IMR-90 (cell line): ENCODE data around the gene KCNAB2. TPM values are rescaled to one million over a fixed set of nuclear protein-coding genes. Genes with fewer than 3 reads are reported as not detected.

Experiments
- ATAC-seq: fragments of 200-7000 bp; cut with Tn5 transposase; 2 replicates; pipeline ENCODE4 v1.9.1; 2020; ENCODE audit warnings: low read depth, mild to moderate bottlenecking, moderate library complexity
- BruUV-seq: library from RNA; stranded (reverse); fragments of 400-500 nt; replicated peaks from 2 replicates; lab custom pipeline; 2021; lab: Mats Ljungman, UMichigan
- CTCF ChIA-PET: fragments of 300-600 bp; formaldehyde crosslinking; extraction: SDS; loops from one replicate; lab custom pipeline; 2021; ENCODE audit warnings: antibody characterized with exemption; lab: Yijun Ruan, JAX
- POLR2A ChIA-PET: fragments of 300-600 bp; sonication (Branson Sonifier 250); formaldehyde crosslinking; loops from one replicate; lab custom pipeline; 2022; ENCODE audit warnings: antibody characterized with exemption; ENCODE audit not compliant: unreplicated experiment; lab: Charles Lee
- DNase-seq: peaks from one replicate; pipeline ENCODE4 v3.0.0; 2013
- H2AFZ ChIP-seq: replicated peaks from 2 replicates; pipeline ENCODE3; 2013; ENCODE audit warnings: low read length, mild to moderate bottlenecking; ENCODE audit not compliant: poor library complexity
- H2AK5ac ChIP-seq: 2 replicates; pipeline ENCODE4 v1.6.1; 2013; ENCODE audit warnings: low read depth, low read length, inconsistent platforms
- H2AK9ac ChIP-seq: replicated peaks from 2 replicates; pipeline ENCODE3; 2013; ENCODE audit warnings: mild to moderate bottlenecking, low read depth, low read length, moderate library complexity; ENCODE audit not compliant: poor library complexity
- H2BK120ac ChIP-seq: 2 replicates; pipeline ENCODE4 v1.6.1; 2013; ENCODE audit warnings: low read depth, low read length, inconsistent platforms
- H2BK15ac ChIP-seq: 3 replicates; pipeline ENCODE4 v1.6.1; 2013; ENCODE audit warnings: low read depth, low read length, inconsistent platforms
- H2BK20ac ChIP-seq: 2 replicates; pipeline ENCODE4 v1.6.1; 2013; ENCODE audit warnings: low read depth, mild to moderate bottlenecking, inconsistent platforms, low read length, moderate library complexity
- H2BK5ac ChIP-seq: 2 replicates; pipeline ENCODE4 v1.6.1; 2013; ENCODE audit warnings: mild to moderate bottlenecking, low read depth, low read length, inconsistent platforms; ENCODE audit not compliant: poor library complexity, severe bottlenecking
- H3K14ac ChIP-seq: replicated peaks from 2 replicates; pipeline ENCODE4 v1.6.1; 2013; ENCODE audit warnings: low read depth, low read length, inconsistent platforms
- H3K18ac ChIP-seq: 2 replicates; pipeline ENCODE4 v1.6.1; 2013; ENCODE audit warnings: low read depth, low read length, control low read depth
- H3K23ac ChIP-seq: 2 replicates; pipeline ENCODE4 v1.6.1; 2013; ENCODE audit warnings: low read depth, low read length, inconsistent platforms
- H3K27ac ChIP-seq: 2 replicates; pipeline ENCODE4 v1.5.1; 2013; ENCODE audit warnings: mild to moderate bottlenecking, control low read depth, low read length; ENCODE audit not compliant: insufficient read depth
- H3K27me3 ChIP-seq: 2 replicates; pipeline ENCODE4 v1.6.1; 2013; ENCODE audit warnings: low read length; ENCODE audit not compliant: control insufficient read depth, insufficient read depth
- H3K36me3 ChIP-seq: 2 replicates; pipeline ENCODE4 v1.6.1; 2013; ENCODE audit warnings: low read length, mixed read lengths; ENCODE audit not compliant: control insufficient read depth, insufficient read depth
- H3K4ac ChIP-seq: 2 replicates; pipeline ENCODE4 v1.6.1; 2013; ENCODE audit warnings: low read depth, low read length, inconsistent platforms
- H3K4me1 ChIP-seq: 2 replicates; pipeline ENCODE4 v1.6.1; 2013; ENCODE audit warnings: low read length, mixed read lengths; ENCODE audit not compliant: control insufficient read depth, insufficient read depth
- H3K4me2 ChIP-seq: 2 replicates; pipeline ENCODE4 v1.6.1; 2013; ENCODE audit warnings: low read depth, mild to moderate bottlenecking, control low read depth, low read length, moderate library complexity
- H3K4me3 ChIP-seq: 2 replicates; pipeline ENCODE4 v1.5.1; 2013; ENCODE audit warnings: low read depth, mild to moderate bottlenecking, control low read depth, low read length, moderate library complexity; ENCODE audit not compliant: insufficient read depth
- H3K56ac ChIP-seq: 2 replicates; pipeline ENCODE4 v1.6.1; 2013; ENCODE audit warnings: low read length, inconsistent platforms; ENCODE audit not compliant: insufficient read depth; ENCODE audit errors: extremely low read depth
- H3K79me1 ChIP-seq, 2 experiments: 2 replicates each; pipeline ENCODE4 v1.6.1; 2013; ENCODE audit warnings: low read length in 2 of 2, inconsistent platforms in 1 of 2, low read depth in 1 of 2
- H3K9ac ChIP-seq: 2 replicates; pipeline ENCODE4 v1.6.1; 2013; ENCODE audit warnings: low read depth, low read length, control low read depth
- H3K9me1 ChIP-seq: 2 replicates; pipeline ENCODE4 v1.6.1; 2013; ENCODE audit warnings: low read length, inconsistent platforms; ENCODE audit not compliant: insufficient read depth
- H3K9me3 ChIP-seq: 2 replicates; pipeline ENCODE4 v1.6.1; 2013; ENCODE audit warnings: low read length; ENCODE audit not compliant: control insufficient read depth, insufficient read depth
- H4K20me1 ChIP-seq: 2 replicates; pipeline ENCODE4 v1.6.1; 2013; ENCODE audit warnings: low read length, inconsistent platforms; ENCODE audit not compliant: insufficient read depth
- H4K5ac ChIP-seq: 2 replicates; pipeline ENCODE4 v1.6.1; 2013; ENCODE audit warnings: mild to moderate bottlenecking, low read depth, low read length, control low read depth
- H4K8ac ChIP-seq, 2 experiments: 2 replicates each; pipeline ENCODE4 v1.6.1; 2013; ENCODE audit warnings: low read depth in 2 of 2, low read length in 2 of 2, control low read depth in 1 of 2, inconsistent platforms in 1 of 2
- H4K91ac ChIP-seq: 2 replicates; pipeline ENCODE4 v1.6.1; 2013; ENCODE audit warnings: low read depth, low read length, inconsistent platforms; ENCODE audit not compliant: insufficient read depth
- FOS ChIP-seq: fragments of 150-350 bp; IDR thresholded peaks from 2 replicates; pipeline ENCODE4 v1.6.1; 2016; ENCODE audit warnings: low read depth, low read length
- MXI1 ChIP-seq: IDR thresholded peaks from 2 replicates; pipeline ENCODE4 v1.6.1; 2012; ENCODE audit warnings: low read depth, mild to moderate bottlenecking, low read length, moderate library complexity, borderline replicate concordance
- WGBS, 2 experiments: methylation state at CpG; one replicate each; pipeline versions ENCODE4 v1.1.5 to v1.1.7; 2013; ENCODE audit warnings: missing lambda C conversion rate in 2 of 2; ENCODE audit not compliant: insufficient read length in 1 of 2; ENCODE audit errors: extremely low coverage in 2 of 2; 5-methylcytosine and 5-hydroxymethylcytosine counted together
- dilution Hi-C: fragments of 300-500 bp; cut with HindIII; formaldehyde crosslinking; loops from one replicate; pipeline ENCODE4 v1.14.3; 2018; ENCODE audit warnings: low sequenced_read_pairs; ENCODE audit not compliant: unreplicated experiment
- in situ Hi-C: fragments of 300-500 bp; cut with MboI; formaldehyde crosslinking; loops from 3 replicates; pipeline ENCODE4 v1.14.3; 2019; ENCODE audit warnings: low sequenced_read_pairs, inconsistent platforms, mixed read lengths
- intact Hi-C: fragments of 100-400 bp; cut with micrococcal nuclease; formaldehyde crosslinking; loops from 2 replicates; pipeline ENCODE4 v1.10.0; 2022
- polyA plus RNA-seq, 3 experiments: library from polyadenylated mRNA; depleted of rRNA; stranded (reverse); fragments of >200 nt; gene quantifications; 2 replicates each; pipeline ENCODE4 v1.2.3, GENCODE V29; 2012; ENCODE audit warnings: low replicate concordance in 1 of 3
- total RNA-seq: library from RNA; depleted of rRNA; stranded (reverse); fragments of >200 nt; gene quantifications from 2 replicates; pipeline ENCODE4 v1.2.3, GENCODE V29; 2012

KCNAB2 gene
- total and polyA plus RNA-seq, 2 of the 4 experiments (the other 2 are of a cell fraction): 1.3 to 4.2 TPM

DNA sequence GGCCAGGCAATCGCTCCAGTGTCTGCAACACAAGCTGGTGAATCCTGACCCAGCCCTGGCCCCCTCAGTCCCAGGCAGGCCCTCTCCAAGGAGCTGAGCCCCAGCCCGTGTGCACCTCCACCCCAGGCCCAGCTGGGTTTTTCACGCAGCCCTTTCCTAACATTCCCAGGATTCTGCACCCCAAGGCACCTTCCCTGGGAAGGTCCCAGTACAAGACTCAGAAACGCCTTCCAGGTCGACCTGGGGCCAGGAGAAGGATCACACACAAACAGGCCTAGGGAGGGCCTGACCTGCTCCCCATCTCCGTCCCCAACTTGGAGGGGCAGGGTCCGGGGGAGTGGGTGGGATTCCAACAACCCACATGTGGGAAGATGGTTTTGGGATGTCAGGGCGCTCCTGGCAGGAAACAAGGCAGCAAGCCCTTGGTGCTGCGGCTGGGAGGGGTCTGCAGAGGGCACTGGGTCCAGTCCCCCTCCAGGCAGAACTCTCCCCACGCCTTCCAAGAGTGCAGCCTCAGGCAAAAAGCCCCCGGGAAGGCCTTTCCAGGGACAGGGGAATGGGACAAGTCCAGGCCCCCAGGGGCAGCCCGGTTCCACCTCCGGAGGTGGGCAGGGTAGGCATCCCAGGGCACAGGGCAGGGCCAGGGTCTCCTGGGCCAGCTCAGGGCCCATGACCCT, 58.3 kb downstream of the KCNAB2 start:
- Histone ChIP-seq H2BK15ac (no peak overlapping the region), H2BK5ac (no peak overlapping the region), H4K91ac (no peak overlapping the region), H4K5ac (no peak overlapping the region), H3K27me3 (peaks cover 31% of the 10 kb centered on the region; the same call in 1 of the 2 replicates), H3K9me3 (no peaks in the 10 kb centered on the region), H3K4ac (no peak overlapping the region), H4K20me1 (no peaks in the 10 kb centered on the region), H3K18ac (no peak overlapping the region), H2AK9ac (no peak overlapping the region), H3K9ac (no peak overlapping the region), H3K4me3 (no peak overlapping the region), H2AK5ac (no peak overlapping the region), H2AFZ (no peak overlapping the region), H3K14ac (no peak overlapping the region), H3K79me1 (no peaks in the 10 kb centered on the region), H3K9me1 (no peaks in the 10 kb centered on the region), H3K36me3 (no peaks in the 10 kb centered on the region), H3K56ac (no peak overlapping the region), H3K4me2 (no peak overlapping the region), H3K23ac (no peak overlapping the region), H2BK20ac (no peak overlapping the region), H2BK120ac (no peak overlapping the region), H3K27ac (no peak overlapping the region), H4K8ac (no peak overlapping the region), H3K4me1 (no peaks in the 10 kb centered on the region; the same call in 1 of the 2 replicates)
- intact Hi-C loops (loop anchor here (2.0 kb wide), 1 partner anchor 83 kb away; no protein-coding TSS in a partner anchor), in situ Hi-C loops (no loop called here), dilution Hi-C loops (no loop called here)
- POLR2A ChIA-PET: no interaction called here
- no peak for ATAC-seq
- TF ChIP-seq MXI1 (no peak), FOS (no peak)
- no peak for DNase-seq
- no TSS peak for BruUV-seq
- 20% methylated on average over 2 of the region's 13 CpGs; no CpG with 5 or more reads in 1 of the 2 experiments for WGBS, 2 experiments
- CTCF ChIA-PET: no interaction called here
